Measurements from ENCODE around the gene SH2D5. TPM values are rescaled to one million over a fixed set of nuclear protein-coding genes. Genes with fewer than 3 reads are reported as not detected.

SH2D5 gene
- total RNA-seq, 1 experiment from 2014 or later, result 1.1 TPM

GRCh38 chr1:20742671-20743070 is 10.2 kb upstream of the SH2D5 start:
- DNase-seq (ENCODE audit: low spot score), result no peak
- ChIA-PET POLR2A (ENCODE audit: low non-redundant PET) (interaction anchor here (0.6 to 0.7 kb wide), 2 partner anchors 41 to 420 kb away, joined by 3 to 4 read pairs; no protein-coding TSS in a partner anchor), CTCF (no interaction called here)
- Histone ChIP-seq H3K27ac (ENCODE audit: low read depth, low read length, poor library complexity, severe bottlenecking) (no peak overlapping the region), H3K4me3 (ENCODE audit: low read depth, low read length, poor library complexity, severe bottlenecking) (no peak overlapping the region), H3K27me3 (replicated peaks; ENCODE audit: insufficient read depth, low read depth, low read length, poor library complexity) (no peaks in the 10 kb centered on the region), H3K9me3 (ENCODE audit: low read depth, low read length, poor library complexity, severe bottlenecking) (no peaks in the 10 kb centered on the region), H3K4me1 (ENCODE audit: insufficient read depth, low read length, poor library complexity, severe bottlenecking) (no peaks in the 10 kb centered on the region), H3K36me3 (ENCODE audit: insufficient read depth, low read length, poor library complexity, severe bottlenecking) (peaks cover 95% of the 10 kb centered on the region)
- no peak for TF ChIP-seq CTCF (conservative IDR thresholded peaks at IDR 0.05; ENCODE audit: low read depth, low read length)
- no peak for TF ChIP-seq EZH2 (IDR thresholded peaks at IDR 0.05; ENCODE audit: borderline replicate concordance, low read depth, low read length, poor library complexity, severe bottlenecking)
- intact Hi-C loops (cut with micrococcal nuclease; ENCODE audit: unreplicated experiment), result no loop called here
- BruUV-seq (replicated peaks), result no TSS peak

GRCh38 chr1:20740781-20741180 is 8.3 kb upstream of the SH2D5 start:
- BruUV-seq (replicated peaks), result no TSS peak
- H3K9me3 ChIP-seq (ENCODE audit: low read depth, low read length, poor library complexity, severe bottlenecking), result no peaks in the 10 kb centered on the region
- TF ChIP-seq CTCF (conservative IDR thresholded peaks at IDR 0.05; ENCODE audit: low read depth, low read length) (no peak), EZH2 (IDR thresholded peaks at IDR 0.05; ENCODE audit: borderline replicate concordance, low read depth, low read length, poor library complexity, severe bottlenecking) (no peak)
- no peaks in the 10 kb centered on the region for H3K4me1 ChIP-seq (ENCODE audit: insufficient read depth, low read length, poor library complexity, severe bottlenecking)
- H3K27ac ChIP-seq (ENCODE audit: low read depth, low read length, poor library complexity, severe bottlenecking), result no peak overlapping the region
- POLR2A ChIA-PET (ENCODE audit: low non-redundant PET), result no interaction called here
- H3K27me3 ChIP-seq (replicated peaks; ENCODE audit: insufficient read depth, low read depth, low read length, poor library complexity), result no peaks in the 10 kb centered on the region
- H3K36me3 ChIP-seq (ENCODE audit: insufficient read depth, low read length, poor library complexity, severe bottlenecking), result peaks cover 80% of the 10 kb centered on the region
- intact Hi-C loops (cut with micrococcal nuclease; ENCODE audit: unreplicated experiment), result no loop called here
- DNase-seq (ENCODE audit: low spot score), result no peak
- H3K4me3 ChIP-seq (ENCODE audit: low read depth, low read length, poor library complexity, severe bottlenecking), result no peak overlapping the region
- CTCF ChIA-PET, result no interaction called here

- no TSS peak for BruUV-seq (replicated peaks)
- CTCF ChIA-PET, result no interaction called here
- no peaks in the 10 kb centered on the region for H3K27me3 ChIP-seq (replicated peaks; ENCODE audit: insufficient read depth, low read depth, low read length, poor library complexity)
- H3K4me3 ChIP-seq (ENCODE audit: low read depth, low read length, poor library complexity, severe bottlenecking), result no peak overlapping the region
- H3K9me3 ChIP-seq (ENCODE audit: low read depth, low read length, poor library complexity, severe bottlenecking), result no peaks in the 10 kb centered on the region
- intact Hi-C loops (cut with micrococcal nuclease; ENCODE audit: unreplicated experiment), result no loop called here
- TF ChIP-seq EZH2 (IDR thresholded peaks at IDR 0.05; ENCODE audit: borderline replicate concordance, low read depth, low read length, poor library complexity, severe bottlenecking) (no peak), CTCF (conservative IDR thresholded peaks at IDR 0.05; ENCODE audit: low read depth, low read length) (no peak)
- H3K36me3 ChIP-seq (ENCODE audit: insufficient read depth, low read length, poor library complexity, severe bottlenecking), result peaks cover 65% of the 10 kb centered on the region
- H3K27ac ChIP-seq (ENCODE audit: low read depth, low read length, poor library complexity, severe bottlenecking), result no peak overlapping the region
- no peak for DNase-seq (ENCODE audit: low spot score)
- H3K4me1 ChIP-seq (ENCODE audit: insufficient read depth, low read length, poor library complexity, severe bottlenecking), result no peaks in the 10 kb centered on the region
- POLR2A ChIA-PET (ENCODE audit: low non-redundant PET), result no interaction called here
Observed at GRCh38 chr1:20739225-20739624, 6.7 kb upstream of the SH2D5 start.

Measured in A673 (cell line).